HG03066 (cell line): ENCODE results near the gene PDCD6IP.

Experiments used
- ATAC-seq: cut with Tn5 transposase; IDR thresholded peaks from one replicate; pipeline ENCODE4 v1.9.1; 2021; ENCODE audit warnings: low read depth; ENCODE audit not compliant: unreplicated experiment

The PDCD6IP gene

GRCh38 chr3:33915796-33916546 lies 117.5 kb downstream of the PDCD6IP start:
- peak; percentile 77 for ATAC-seq

DNA sequence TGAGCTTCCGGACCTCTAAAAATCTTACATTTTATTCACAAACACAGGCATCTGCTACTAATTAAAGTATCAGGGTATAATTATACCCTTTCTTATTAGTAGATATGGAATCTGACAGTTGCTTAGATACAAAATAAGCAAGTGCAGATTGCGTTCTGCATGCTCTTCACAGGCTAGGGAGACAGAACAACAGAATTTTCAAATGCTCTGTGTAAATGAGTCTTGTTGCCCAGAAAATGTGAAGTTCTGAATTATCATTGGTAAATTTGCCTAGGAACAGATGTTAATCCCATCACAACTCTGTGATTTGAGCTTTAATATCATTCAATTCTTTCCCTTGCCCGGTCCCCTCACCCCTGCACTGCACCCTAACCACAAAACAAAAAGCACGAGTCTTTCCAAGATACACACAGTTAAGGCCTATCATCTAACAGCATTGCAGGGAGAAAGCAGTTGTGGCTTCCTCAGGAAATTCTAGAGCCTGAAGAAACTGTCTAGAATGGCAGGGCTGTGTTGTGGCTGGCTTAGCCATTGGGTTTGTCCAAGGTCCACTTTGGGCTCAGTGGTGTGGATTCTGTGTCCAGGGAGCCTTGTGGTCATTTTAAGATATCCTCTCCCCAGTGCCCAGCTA lies 119.8 kb downstream of the PDCD6IP start:
- no peak for ATAC-seq
